WI38 (cell line): ENCODE measurements around the gene ARID4A.
"Not testable (repeated sequence)": the region's sequence is repeated elsewhere in the genome, so short reads cannot be mapped to it uniquely, and the experiment has no call there.

ENCODE experiments used
- H3K4me3 ChIP-seq: 2 replicates; pipeline ENCODE4 v1.5.1; 2011; ENCODE audit warnings: low read depth, mild to moderate bottlenecking, control low read depth, low read length
- CTCF ChIP-seq: IDR thresholded peaks from 2 replicates; pipeline ENCODE4 v1.5.1; 2012; ENCODE audit warnings: low read depth, mild to moderate bottlenecking, control low read depth, low read length

ARID4A gene, protein sequence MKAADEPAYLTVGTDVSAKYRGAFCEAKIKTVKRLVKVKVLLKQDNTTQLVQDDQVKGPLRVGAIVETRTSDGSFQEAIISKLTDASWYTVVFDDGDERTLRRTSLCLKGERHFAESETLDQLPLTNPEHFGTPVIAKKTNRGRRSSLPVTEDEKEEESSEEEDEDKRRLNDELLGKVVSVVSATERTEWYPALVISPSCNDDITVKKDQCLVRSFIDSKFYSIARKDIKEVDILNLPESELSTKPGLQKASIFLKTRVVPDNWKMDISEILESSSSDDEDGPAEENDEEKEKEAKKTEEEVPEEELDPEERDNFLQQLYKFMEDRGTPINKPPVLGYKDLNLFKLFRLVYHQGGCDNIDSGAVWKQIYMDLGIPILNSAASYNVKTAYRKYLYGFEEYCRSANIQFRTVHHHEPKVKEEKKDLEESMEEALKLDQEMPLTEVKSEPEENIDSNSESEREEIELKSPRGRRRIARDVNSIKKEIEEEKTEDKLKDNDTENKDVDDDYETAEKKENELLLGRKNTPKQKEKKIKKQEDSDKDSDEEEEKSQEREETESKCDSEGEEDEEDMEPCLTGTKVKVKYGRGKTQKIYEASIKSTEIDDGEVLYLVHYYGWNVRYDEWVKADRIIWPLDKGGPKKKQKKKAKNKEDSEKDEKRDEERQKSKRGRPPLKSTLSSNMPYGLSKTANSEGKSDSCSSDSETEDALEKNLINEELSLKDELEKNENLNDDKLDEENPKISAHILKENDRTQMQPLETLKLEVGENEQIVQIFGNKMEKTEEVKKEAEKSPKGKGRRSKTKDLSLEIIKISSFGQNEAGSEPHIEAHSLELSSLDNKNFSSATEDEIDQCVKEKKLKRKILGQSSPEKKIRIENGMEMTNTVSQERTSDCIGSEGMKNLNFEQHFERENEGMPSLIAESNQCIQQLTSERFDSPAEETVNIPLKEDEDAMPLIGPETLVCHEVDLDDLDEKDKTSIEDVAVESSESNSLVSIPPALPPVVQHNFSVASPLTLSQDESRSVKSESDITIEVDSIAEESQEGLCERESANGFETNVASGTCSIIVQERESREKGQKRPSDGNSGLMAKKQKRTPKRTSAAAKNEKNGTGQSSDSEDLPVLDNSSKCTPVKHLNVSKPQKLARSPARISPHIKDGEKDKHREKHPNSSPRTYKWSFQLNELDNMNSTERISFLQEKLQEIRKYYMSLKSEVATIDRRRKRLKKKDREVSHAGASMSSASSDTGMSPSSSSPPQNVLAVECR

DNA sequence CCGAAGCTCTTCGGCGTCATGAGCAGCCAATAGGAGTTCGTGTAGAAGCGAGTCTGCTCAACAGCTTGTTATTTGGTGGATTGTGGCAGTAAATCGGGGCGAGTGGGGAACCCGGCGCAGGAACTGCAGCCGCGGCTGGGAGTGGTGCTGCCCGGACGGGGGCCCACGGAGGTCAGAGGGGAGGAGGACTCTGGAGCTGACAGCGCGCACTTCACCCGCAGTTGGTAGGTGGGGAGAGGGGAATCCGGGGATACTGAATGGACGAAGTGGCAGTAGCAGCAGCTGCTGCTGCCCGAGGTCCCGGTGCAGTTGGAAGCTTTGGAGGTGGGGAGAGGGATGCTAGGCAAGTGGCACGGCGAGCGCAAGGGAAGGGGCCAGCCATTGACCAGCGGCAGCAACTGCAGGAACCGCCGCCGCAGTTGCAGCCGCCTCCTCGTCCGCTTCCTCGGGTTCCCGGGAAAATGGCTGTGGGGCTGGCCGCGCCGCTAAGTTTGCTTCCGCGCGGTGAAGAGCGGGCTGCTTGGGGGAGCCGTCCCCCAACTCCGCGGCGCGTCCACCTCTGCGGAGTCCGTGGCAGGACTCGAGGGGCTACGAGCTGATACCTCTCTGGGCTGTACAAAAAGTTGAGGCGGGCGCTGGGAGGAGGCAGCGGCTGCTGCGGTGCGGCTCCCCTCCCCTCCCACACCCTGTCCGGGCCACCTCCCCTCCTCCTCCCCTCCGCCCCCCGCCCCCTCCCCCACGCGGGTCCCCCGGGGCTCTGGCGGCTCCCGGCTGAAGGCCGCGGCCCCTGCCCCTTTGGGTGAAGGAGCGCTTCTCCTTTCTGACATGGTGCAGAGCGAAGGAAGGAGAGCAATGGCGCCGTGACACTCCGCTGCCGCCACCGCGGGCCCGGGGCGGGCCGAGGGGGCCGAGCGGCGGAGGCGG lies at the start of gene ARID4A:
Gene ARID4A (plus strand): TSS at position 79 of the 924 bp plus-strand sequence. CDS start 1,300 bp downstream, outside the sequence.
- H3K4me3 ChIP-seq = peak within 1 kb of the TSS; percentile 98
- no peak for TF ChIP-seq CTCF

- no peak for TF ChIP-seq CTCF
- H3K4me3 ChIP-seq = no peak overlapping the region
These were observed 48.7 kb upstream of the ARID4A start for GRCh38 chr14:58249611-58250010.

- H3K4me3 ChIP-seq = no peak overlapping the region
- no peak for TF ChIP-seq CTCF
These were observed 40.2 kb upstream of the ARID4A start for GRCh38 chr14:58258156-58258555.

- not testable (repeated sequence) for H3K4me3 ChIP-seq
These were observed 36.4 kb upstream of the ARID4A start for GRCh38 chr14:58262005-58262404.

DNA sequence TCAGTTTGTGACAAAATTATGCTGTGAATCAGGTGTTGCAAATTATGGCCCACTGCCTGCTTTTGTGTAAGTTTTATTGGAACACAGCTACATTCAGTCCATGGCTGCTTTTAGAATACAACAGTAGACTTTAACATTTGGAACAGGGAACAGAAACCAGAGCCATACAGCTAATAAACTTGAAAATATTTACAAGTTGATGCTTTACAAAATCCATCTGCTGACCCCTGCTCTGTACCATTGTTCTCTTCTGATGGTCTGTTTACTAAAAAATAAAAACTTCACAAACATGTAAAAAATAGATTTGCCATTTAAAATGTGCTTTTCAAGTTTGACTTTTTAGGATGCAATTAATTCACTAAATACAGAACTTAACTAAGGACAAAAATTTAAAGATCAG lies 33.0 kb upstream of the ARID4A start:
- H3K4me3 ChIP-seq = no peak overlapping the region
- TF ChIP-seq CTCF = no peak

DNA sequence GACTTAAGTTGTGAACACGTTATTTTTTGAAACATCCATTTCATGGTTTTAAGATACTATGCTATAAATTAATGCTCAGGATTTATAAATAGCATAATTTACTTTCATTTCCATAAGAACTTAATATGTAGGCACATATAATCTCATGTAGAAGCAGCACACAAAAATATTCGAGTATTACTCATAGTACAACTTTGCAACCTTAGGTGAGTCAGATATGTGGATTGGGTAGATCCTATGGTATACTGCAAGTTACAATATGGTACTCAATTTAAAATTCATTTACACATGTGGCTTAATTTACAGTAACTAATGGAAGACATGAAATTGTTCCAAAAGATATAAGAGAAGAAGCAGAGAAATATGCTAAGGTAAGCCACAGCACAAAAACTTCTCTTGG lies 27.7 kb upstream of the ARID4A start:
- no peak overlapping the region for H3K4me3 ChIP-seq
- TF ChIP-seq CTCF = no peak
